Natural killer cell (primary cell): ENCODE measurements around the gene EIF3A. TPM values are rescaled to one million over a fixed set of nuclear protein-coding genes. Genes with fewer than 3 reads are reported as not detected.

Source experiments
- ATAC-seq, 3 donors: fragments of 150-1000 bp in 2 of 3; fragments of 200-7000 bp in 1 of 3; cut with Tn5 transposase; 1 replicate in 1 of 3; 2 replicates in 2 of 3; pipeline ENCODE4 v1.10.0; 2021; ENCODE audit warnings: mild to moderate bottlenecking in 2 of 3, moderate library complexity in 2 of 3
- DNase-seq, 2 donors: peaks; one replicate each; pipeline versions ENCODE4 v3.0.0 to v3.0.0-alpha.2; 2013 to 2021; ENCODE audit warnings: mixed read lengths in 1 of 2
- H3K27ac ChIP-seq: one replicate; pipeline ENCODE4 v1.5.1; 2013; ENCODE audit warnings: mild to moderate bottlenecking, low read length
- H3K27me3 ChIP-seq: one replicate; pipeline ENCODE4 v1.6.1; 2013; ENCODE audit warnings: low read length; ENCODE audit not compliant: control insufficient read depth, insufficient read depth
- H3K36me3 ChIP-seq: one replicate; pipeline ENCODE4 v1.6.1; 2013; ENCODE audit warnings: low read length; ENCODE audit not compliant: control insufficient read depth, insufficient read depth
- H3K4me1 ChIP-seq: one replicate; pipeline ENCODE4 v1.6.1; 2013; ENCODE audit warnings: low read length; ENCODE audit not compliant: control insufficient read depth, insufficient read depth
- H3K4me3 ChIP-seq: one replicate; pipeline ENCODE4 v1.5.1; 2013; ENCODE audit warnings: low read length
- H3K9me3 ChIP-seq: one replicate; pipeline ENCODE4 v1.6.1; 2013; ENCODE audit warnings: low read length; ENCODE audit not compliant: control insufficient read depth, insufficient read depth
- H3K27ac Mint-ChIP-seq, 2 donors: one replicate each; pipeline ENCODE4 v1.8.0; 2022; ENCODE audit warnings: mild to moderate bottlenecking in 2 of 2, mixed read lengths in 2 of 2, moderate library complexity in 1 of 2
- H3K27me3 Mint-ChIP-seq, 2 donors: one replicate each; pipeline ENCODE4 v1.8.0; 2022; ENCODE audit warnings: low read depth in 2 of 2, mixed read lengths in 2 of 2
- H3K36me3 Mint-ChIP-seq: one replicate; pipeline ENCODE4 v1.8.0; 2022; ENCODE audit warnings: mixed read lengths
- H3K4me1 Mint-ChIP-seq, 2 donors: one replicate each; pipeline ENCODE4 v1.8.0; 2022; ENCODE audit warnings: mixed read lengths in 2 of 2
- H3K4me3 Mint-ChIP-seq: one replicate; pipeline ENCODE4 v1.8.0; 2022; ENCODE audit warnings: mild to moderate bottlenecking, moderate library complexity, mixed read lengths
- H3K9me3 Mint-ChIP-seq, 2 donors: one replicate each; pipeline ENCODE4 v1.8.0; 2022; ENCODE audit warnings: mixed read lengths in 2 of 2
- CTCF ChIP-seq: fragments of 200-600 bp; IDR thresholded peaks from one replicate; pipeline ENCODE4 v1.8.0; 2022; ENCODE audit warnings: antibody characterized with exemption
- WGBS: methylation state at CpG from one replicate; pipeline ENCODE4 v1.1.7; 2013; ENCODE audit warnings: missing lambda C conversion rate; ENCODE audit not compliant: insufficient coverage; 5-methylcytosine and 5-hydroxymethylcytosine counted together
- intact Hi-C: fragments of 100-400 bp; cut with micrococcal nuclease; formaldehyde crosslinking; loops from one replicate; pipeline ENCODE4 v1.14.2; 2022
- total RNA-seq, 4 donors: library from RNA; stranded (reverse); fragments of 120-200 nt in 1 of 4; gene quantifications; one replicate each; pipeline versions ENCODE4 v1.2.3 to v1.2.4, GENCODE V29; 2013 to 2022

The EIF3A gene
- total RNA-seq, 3 donors from 2014 or later (not counting 1 experiment from before 2014, with no cell fraction given) = 102 to 115 (median 110) TPM

GRCh38 chr10:119061926-119062325, 18.7 kb downstream of the EIF3A start:
- intact Hi-C loops = no loop called here
- peaks cover 26 to 34% of the 10 kb centered on the region in 2 donors for H3K4me1 Mint-ChIP-seq
- 100% methylated on average over 1 of the region's 2 CpGs for whole genome bisulfite sequencing
- Histone ChIP-seq H3K9me3 (no peaks in the 10 kb centered on the region), H3K27me3 (no peaks in the 10 kb centered on the region), H3K36me3 (peaks cover 79% of the 10 kb centered on the region), H3K4me3 (no peak overlapping the region), H3K4me1 (no peaks in the 10 kb centered on the region), H3K27ac (no peak overlapping the region)
- peak overlapping the region; percentile 50 to 54 for H3K27ac Mint-ChIP-seq
- TF ChIP-seq CTCF = no peak
- H3K4me3 Mint-ChIP-seq = no peak overlapping the region
- no peak for ATAC-seq
- H3K27me3 Mint-ChIP-seq = no peaks in the 10 kb centered on the region
- no peak for DNase-seq
- H3K9me3 Mint-ChIP-seq = no peaks in the 10 kb centered on the region
- peaks cover 39% of the 10 kb centered on the region for H3K36me3 Mint-ChIP-seq

- Histone ChIP-seq H3K4me3 (no peak overlapping the region), H3K4me1 (no peaks in the 10 kb centered on the region), H3K36me3 (peaks cover 82% of the 10 kb centered on the region), H3K27me3 (no peaks in the 10 kb centered on the region), H3K9me3 (no peaks in the 10 kb centered on the region), H3K27ac (no peak overlapping the region)
- no peak for DNase-seq
- Mint-ChIP-seq H3K27me3 (no peaks in the 10 kb centered on the region), H3K4me1 (peaks cover 26 to 34% of the 10 kb centered on the region in 2 donors), H3K36me3 (peaks cover 45% of the 10 kb centered on the region), H3K27ac (peak overlapping the region; percentile 16 to 54), H3K9me3 (no peaks in the 10 kb centered on the region), H3K4me3 (no peak overlapping the region)
- 71% methylated on average over 1 of the region's 1 CpG for WGBS
- no peak for TF ChIP-seq CTCF
- no peak for ATAC-seq
- intact Hi-C loops = no loop called here
Measured at GRCh38 chr10:119061352-119061751, 19.3 kb downstream of the EIF3A start.

- Mint-ChIP-seq H3K9me3 (no peaks in the 10 kb centered on the region), H3K27me3 (no peaks in the 10 kb centered on the region), H3K4me1 (peaks cover 24 to 29% of the 10 kb centered on the region in 2 donors), H3K36me3 (peaks cover 44% of the 10 kb centered on the region), H3K27ac (peak overlapping the region; percentile 5 to 33), H3K4me3 (no peak overlapping the region)
- H3K36me3 ChIP-seq = peaks cover 86% of the 10 kb centered on the region
- no peaks in the 10 kb centered on the region for H3K27me3 ChIP-seq
- no peak for DNase-seq
- H3K4me3 ChIP-seq = no peak overlapping the region
- ATAC-seq = no peak
- no CpG with 5 or more reads among the region's 1 CpG for WGBS
- no peaks in the 10 kb centered on the region for H3K9me3 ChIP-seq
- intact Hi-C loops = no loop called here
- H3K4me1 ChIP-seq = no peaks in the 10 kb centered on the region
- TF ChIP-seq CTCF = no peak
- no peak overlapping the region for H3K27ac ChIP-seq
Measured at GRCh38 chr10:119060107-119060506, 20.5 kb downstream of the EIF3A start.

- intact Hi-C loops = no loop called here
- Mint-ChIP-seq H3K27me3 (no peaks in the 10 kb centered on the region), H3K4me3 (no peak overlapping the region), H3K4me1 (peaks cover 19 to 27% of the 10 kb centered on the region in 2 donors), H3K9me3 (no peaks in the 10 kb centered on the region), H3K36me3 (peaks cover 38% of the 10 kb centered on the region), H3K27ac (peak overlapping the region in 1 of 2 donors; percentile 5)
- DNase-seq = no peak
- TF ChIP-seq CTCF = no peak
- no peaks in the 10 kb centered on the region for H3K27me3 ChIP-seq
- 96% methylated on average over 4 of the region's 4 CpGs for WGBS
- no peak for ATAC-seq
- H3K27ac ChIP-seq = no peak overlapping the region
- no peaks in the 10 kb centered on the region for H3K4me1 ChIP-seq
- no peaks in the 10 kb centered on the region for H3K9me3 ChIP-seq
- no peak overlapping the region for H3K4me3 ChIP-seq
- peaks cover 87% of the 10 kb centered on the region for H3K36me3 ChIP-seq
Measured at GRCh38 chr10:119059557-119059956, 21.1 kb downstream of the EIF3A start.
